GM23248 (cell line): ENCODE results near the gene PABPN1L.

Experiments
- EZH2 ChIP-seq: fragments of 200-600 bp; sonication (generic); IDR thresholded peaks from 2 replicates; pipeline ENCODE4 v1.6.1; 2018; ENCODE audit warnings: antibody characterized with exemption, mild to moderate bottlenecking; ENCODE audit not compliant: insufficient read depth, poor library complexity, severe bottlenecking
- EZH2phosphoT487 ChIP-seq: fragments of 200-600 bp; sonication (generic); IDR thresholded peaks from 2 replicates; pipeline ENCODE4 v1.6.1; 2018; ENCODE audit warnings: antibody characterized with exemption, moderate library complexity, mild to moderate bottlenecking, low read depth; ENCODE audit not compliant: insufficient read depth

- TF ChIP-seq EZH2 (no peak), EZH2phosphoT487 (no peak)
These were observed 23.2 kb downstream of the PABPN1L start for GRCh38 chr16:88843256-88843655.
